ENCODE results near the gene B4GAT1. TPM values are rescaled to one million over a fixed set of nuclear protein-coding genes. Genes with fewer than 3 reads are reported as not detected.

Gene B4GAT1
- total and polyA plus RNA-seq, 2 of the 13 experiments (the other 11 are each of a cell fraction or from before 2014, with no cell fraction given), result 40.4 to 109 TPM

- intact Hi-C loops (cut with micrococcal nuclease; ENCODE audit: unreplicated experiment), result no loop called here
- DNase-seq (ENCODE audit: low spot score), result no peak
These were observed 14.1 kb upstream of the B4GAT1 start for GRCh38 chr11:66361502-66361941.

GRCh38 chr11:66360406-66361073 is 13.1 kb upstream of the B4GAT1 start:
- Histone ChIP-seq H3K4me1 (ENCODE audit: insufficient read depth, low read length) (peaks cover 19% of the 10 kb centered on the region), H3K79me2 (ENCODE audit: insufficient read depth, low read length) (no peaks in the 10 kb centered on the region), H2AFZ (ENCODE audit: low read length) (no peak overlapping the region), H3K36me3 (replicated peaks in 1 of 2; ENCODE audit: control insufficient read depth in 1 of 2, insufficient read depth in 2 of 2, low read length in 2 of 2) (peaks cover 10 to 24% of the 10 kb centered on the region in 2 experiments; a peak in 4 of 5 replicates), H3K9ac (ENCODE audit: insufficient read depth, low read depth, low read length) (no peak overlapping the region), H4K20me1 (ENCODE audit: insufficient read depth, low read length) (no peaks in the 10 kb centered on the region), H3K4me3 (replicated peaks in 1 of 3; ENCODE audit: insufficient read depth in 1 of 3, low read depth in 2 of 3, low read length in 3 of 3) (no peak overlapping the region), H3K27me3 (ENCODE audit: control insufficient read depth in 1 of 2, insufficient read depth in 2 of 2, low read length in 2 of 2) (no peaks in the 10 kb centered on the region), H3K4me2 (ENCODE audit: low read depth, low read length) (no peak overlapping the region), H3K9me3 (ENCODE audit: low read length) (no peaks in the 10 kb centered on the region), H3K27ac (ENCODE audit: extremely low read length, insufficient read depth, low read length) (no peak overlapping the region)
- WGBS (ENCODE audit: low lambda C conversion rate), result over 99% methylated on average over 11 of the region's 15 CpGs
- CTCF ChIA-PET (ENCODE audit: low intra/inter-chr PET ratio, low total read pairs), result no interaction called here
- BruUV-seq (replicated peaks), result no TSS peak
- in situ Hi-C loops (cut with HindIII; ENCODE audit: extremely low pct_ligation_motif_present, low pct_unique_long_range_greater_than_20kb), result no loop called here
- DNase-seq (ENCODE audit: low spot score), result no peak
- ATAC-seq, result no peak
- POLR2A ChIA-PET, result interaction anchor here (0.8 kb wide), 1 partner anchor 9 kb away, joined by 3 read pairs; no protein-coding TSS in a partner anchor
- no peak for FAIRE-seq
- intact Hi-C loops (cut with micrococcal nuclease; ENCODE audit: unreplicated experiment), result no loop called here
- TF ChIP-seq AHR (CRISPR knock-in tag; IDR thresholded peaks at IDR 0.05) (no peak), RAD21 (CRISPR knock-in tag; IDR thresholded peaks at IDR 0.05) (no peak), NAIF1 (CRISPR knock-in tag; IDR thresholded peaks at IDR 0.05; ENCODE audit: borderline replicate concordance) (no peak), ZNF260 (CRISPR knock-in tag; IDR thresholded peaks at IDR 0.05; ENCODE audit: borderline replicate concordance, low read depth) (no peak), ZNF101 (CRISPR knock-in tag; IDR thresholded peaks at IDR 0.05; ENCODE audit: borderline replicate concordance, low read depth) (no peak), HOXA7 (CRISPR knock-in tag; IDR thresholded peaks at IDR 0.05) (no peak), PHF5A (CRISPR knock-in tag; IDR thresholded peaks at IDR 0.05; ENCODE audit: low read depth, unreplicated experiment) (no peak), PRPF4 (IDR thresholded peaks at IDR 0.05; ENCODE audit: low read depth, low read length, poor library complexity, severe bottlenecking) (no peak), HNRNPLL (IDR thresholded peaks at IDR 0.05; ENCODE audit: low read depth, low read length, poor library complexity, severe bottlenecking) (no peak)
- TF ChIP-seq, protein P1, sequence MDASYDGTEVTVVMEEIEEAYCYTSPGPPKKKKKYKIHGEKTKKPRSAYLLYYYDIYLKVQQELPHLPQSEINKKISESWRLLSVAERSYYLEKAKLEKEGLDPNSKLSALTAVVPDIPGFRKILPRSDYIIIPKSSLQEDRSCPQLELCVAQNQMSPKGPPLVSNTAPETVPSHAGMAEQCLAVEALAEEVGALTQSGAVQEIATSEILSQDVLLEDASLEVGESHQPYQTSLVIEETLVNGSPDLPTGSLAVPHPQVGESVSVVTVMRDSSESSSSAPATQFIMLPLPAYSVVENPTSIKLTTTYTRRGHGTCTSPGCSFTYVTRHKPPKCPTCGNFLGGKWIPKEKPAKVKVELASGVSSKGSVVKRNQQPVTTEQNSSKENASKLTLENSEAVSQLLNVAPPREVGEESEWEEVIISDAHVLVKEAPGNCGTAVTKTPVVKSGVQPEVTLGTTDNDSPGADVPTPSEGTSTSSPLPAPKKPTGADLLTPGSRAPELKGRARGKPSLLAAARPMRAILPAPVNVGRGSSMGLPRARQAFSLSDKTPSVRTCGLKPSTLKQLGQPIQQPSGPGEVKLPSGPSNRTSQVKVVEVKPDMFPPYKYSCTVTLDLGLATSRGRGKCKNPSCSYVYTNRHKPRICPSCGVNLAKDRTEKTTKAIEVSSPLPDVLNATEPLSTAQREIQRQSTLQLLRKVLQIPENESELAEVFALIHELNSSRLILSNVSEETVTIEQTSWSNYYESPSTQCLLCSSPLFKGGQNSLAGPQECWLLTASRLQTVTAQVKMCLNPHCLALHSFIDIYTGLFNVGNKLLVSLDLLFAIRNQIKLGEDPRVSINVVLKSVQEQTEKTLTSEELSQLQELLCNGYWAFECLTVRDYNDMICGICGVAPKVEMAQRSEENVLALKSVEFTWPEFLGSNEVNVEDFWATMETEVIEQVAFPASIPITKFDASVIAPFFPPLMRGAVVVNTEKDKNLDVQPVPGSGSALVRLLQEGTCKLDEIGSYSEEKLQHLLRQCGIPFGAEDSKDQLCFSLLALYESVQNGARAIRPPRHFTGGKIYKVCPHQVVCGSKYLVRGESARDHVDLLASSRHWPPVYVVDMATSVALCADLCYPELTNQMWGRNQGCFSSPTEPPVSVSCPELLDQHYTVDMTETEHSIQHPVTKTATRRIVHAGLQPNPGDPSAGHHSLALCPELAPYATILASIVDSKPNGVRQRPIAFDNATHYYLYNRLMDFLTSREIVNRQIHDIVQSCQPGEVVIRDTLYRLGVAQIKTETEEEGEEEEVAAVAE (CRISPR knock-in tag; IDR thresholded peaks at IDR 0.05; ENCODE audit: borderline replicate concordance), result no peak

More at GRCh38 chr11:66361502-66361941, 14.1 kb upstream of the B4GAT1 start:
- no peak for FAIRE-seq
- H3K9ac ChIP-seq (ENCODE audit: insufficient read depth, low read depth, low read length), result no peak overlapping the region
- H2AFZ ChIP-seq (ENCODE audit: low read length), result no peak overlapping the region
- H3K4me1 ChIP-seq (ENCODE audit: insufficient read depth, low read length), result peaks cover 29% of the 10 kb centered on the region
- ChIA-PET POLR2A (interaction anchor here (2.0 kb wide), 1 partner anchor 10 kb away, joined by 5 read pairs; no protein-coding TSS in a partner anchor), CTCF (ENCODE audit: low intra/inter-chr PET ratio, low total read pairs) (no interaction called here)
- H4K20me1 ChIP-seq (ENCODE audit: insufficient read depth, low read length), result no peaks in the 10 kb centered on the region
- H3K79me2 ChIP-seq (ENCODE audit: insufficient read depth, low read length), result no peaks in the 10 kb centered on the region
- in situ Hi-C loops (cut with HindIII; ENCODE audit: extremely low pct_ligation_motif_present, low pct_unique_long_range_greater_than_20kb), result no loop called here
- no peaks in the 10 kb centered on the region for H3K9me3 ChIP-seq (ENCODE audit: low read length)
- peaks cover 10 to 24% of the 10 kb centered on the region in 2 experiments; a peak in 4 of 5 replicates for H3K36me3 ChIP-seq (replicated peaks in 1 of 2; ENCODE audit: control insufficient read depth in 1 of 2, insufficient read depth in 2 of 2, low read length in 2 of 2)
- H3K27me3 ChIP-seq (ENCODE audit: control insufficient read depth in 1 of 2, insufficient read depth in 2 of 2, low read length in 2 of 2), result no peaks in the 10 kb centered on the region
- no peak for ATAC-seq
- no peak overlapping the region for H3K27ac ChIP-seq (ENCODE audit: extremely low read length, insufficient read depth, low read length)
- no peak overlapping the region for H3K4me2 ChIP-seq (ENCODE audit: low read depth, low read length)
- TF ChIP-seq DMAP1 (CRISPR knock-in tag; IDR thresholded peaks at IDR 0.05) (no peak), FOSL1 (CRISPR knock-in tag; IDR thresholded peaks at IDR 0.05; ENCODE audit: borderline replicate concordance) (no peak), ZNF780A (CRISPR knock-in tag; IDR thresholded peaks at IDR 0.05) (no peak)
- no peak overlapping the region for H3K4me3 ChIP-seq (replicated peaks in 1 of 3; ENCODE audit: insufficient read depth in 1 of 3, low read depth in 2 of 3, low read length in 3 of 3)
- no TSS peak for BruUV-seq (replicated peaks)
- WGBS (ENCODE audit: low lambda C conversion rate), result 95% methylated on average over 6 of the region's 6 CpGs
